ENCODE measurements around the gene CISD3.

Gene CISD3

GRCh38 chr17:38773258-38773657, 43.1 kb downstream of the CISD3 start (continued):
- TF ChIP-seq, protein P1, sequence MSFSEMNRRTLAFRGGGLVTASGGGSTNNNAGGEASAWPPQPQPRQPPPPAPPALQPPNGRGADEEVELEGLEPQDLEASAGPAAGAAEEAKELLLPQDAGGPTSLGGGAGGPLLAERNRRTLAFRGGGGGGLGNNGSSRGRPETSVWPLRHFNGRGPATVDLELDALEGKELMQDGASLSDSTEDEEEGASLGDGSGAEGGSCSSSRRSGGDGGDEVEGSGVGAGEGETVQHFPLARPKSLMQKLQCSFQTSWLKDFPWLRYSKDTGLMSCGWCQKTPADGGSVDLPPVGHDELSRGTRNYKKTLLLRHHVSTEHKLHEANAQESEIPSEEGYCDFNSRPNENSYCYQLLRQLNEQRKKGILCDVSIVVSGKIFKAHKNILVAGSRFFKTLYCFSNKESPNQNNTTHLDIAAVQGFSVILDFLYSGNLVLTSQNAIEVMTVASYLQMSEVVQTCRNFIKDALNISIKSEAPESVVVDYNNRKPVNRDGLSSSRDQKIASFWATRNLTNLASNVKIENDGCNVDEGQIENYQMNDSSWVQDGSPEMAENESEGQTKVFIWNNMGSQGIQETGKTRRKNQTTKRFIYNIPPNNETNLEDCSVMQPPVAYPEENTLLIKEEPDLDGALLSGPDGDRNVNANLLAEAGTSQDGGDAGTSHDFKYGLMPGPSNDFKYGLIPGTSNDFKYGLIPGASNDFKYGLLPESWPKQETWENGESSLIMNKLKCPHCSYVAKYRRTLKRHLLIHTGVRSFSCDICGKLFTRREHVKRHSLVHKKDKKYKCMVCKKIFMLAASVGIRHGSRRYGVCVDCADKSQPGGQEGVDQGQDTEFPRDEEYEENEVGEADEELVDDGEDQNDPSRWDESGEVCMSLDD (tag by site-specific recombination; IDR thresholded peaks at IDR 0.05), result no peak
- no peak for TF ChIP-seq IKZF3 (tag by site-specific recombination; IDR thresholded peaks at IDR 0.05)

DNA sequence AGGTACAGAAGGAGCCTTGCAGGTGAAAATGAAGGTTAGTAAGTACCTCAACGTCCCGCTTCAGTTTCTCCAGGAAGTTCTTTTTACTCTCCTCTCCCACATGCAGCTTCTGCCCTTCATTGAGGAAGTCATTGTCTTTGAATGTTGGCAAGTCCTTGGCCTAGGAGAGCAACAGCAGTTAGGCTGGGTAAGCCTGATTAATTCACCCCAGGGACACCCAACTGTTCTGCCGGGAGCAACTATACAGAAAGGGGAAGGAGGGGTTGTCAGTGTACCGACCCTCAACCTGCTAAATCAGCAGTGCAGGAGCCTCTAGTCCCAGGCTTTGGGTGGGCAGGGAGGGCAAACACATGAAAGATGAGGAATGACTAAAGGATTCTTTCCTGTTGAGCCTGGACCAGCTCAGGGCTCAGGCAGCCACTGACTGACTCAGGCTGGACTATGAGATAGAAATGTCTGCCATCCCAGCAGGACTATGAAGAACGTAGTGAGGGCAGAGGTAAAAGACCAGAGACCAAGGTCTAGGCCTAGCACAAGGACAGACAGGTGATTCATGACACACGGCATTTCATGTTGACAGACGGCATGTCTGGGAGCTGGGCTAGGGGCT, 47.6 kb downstream of the CISD3 start:
- ChIA-PET POLR2A (interaction anchor here (1.5 kb wide), 1 partner anchor 13 kb away, joined by 4 read pairs; no protein-coding TSS in a partner anchor), CTCF (interaction anchor here (0.5 kb wide), 1 partner anchor 357 kb away, joined by 3 read pairs; no protein-coding TSS in a partner anchor)
- Histone ChIP-seq H3K9me3 (ENCODE audit: control insufficient read depth, insufficient read depth, low read depth, low read length) (no peaks in the 10 kb centered on the region), H3K27ac (ENCODE audit: extremely low read depth, low read depth, low read length) (no peak overlapping the region), H3K4me3 (ENCODE audit: low read depth, low read length) (no peak overlapping the region), H3K36me3 (ENCODE audit: control insufficient read depth in 2 of 2, insufficient read depth in 1 of 2, low read length in 2 of 2) (peaks cover 60 to 95% of the 10 kb centered on the region in 2 experiments), H3K4me1 (ENCODE audit: control insufficient read depth, insufficient read depth, low read length) (no peaks in the 10 kb centered on the region)
- TF ChIP-seq ZNF560 (tag by site-specific recombination; IDR thresholded peaks at IDR 0.05; ENCODE audit: borderline replicate concordance), result no peak
- no peak for TF ChIP-seq SP3 (tag by site-specific recombination; IDR thresholded peaks at IDR 0.05)
- TF ChIP-seq ZEB2 (tag by site-specific recombination; IDR thresholded peaks at IDR 0.05), result no peak
- TF ChIP-seq ZNF677 (tag by site-specific recombination; IDR thresholded peaks at IDR 0.05), result no peak
- TF ChIP-seq ZNF544 (tag by site-specific recombination; IDR thresholded peaks at IDR 0.05), result no peak
- no peak for TF ChIP-seq SP7 (tag by site-specific recombination; IDR thresholded peaks at IDR 0.05)
- TF ChIP-seq ZNF664 (tag by site-specific recombination; IDR thresholded peaks at IDR 0.05), result no peak
- no peak for TF ChIP-seq SCRT2 (tag by site-specific recombination; IDR thresholded peaks at IDR 0.05)
- TF ChIP-seq FEZF1 (tag by site-specific recombination; IDR thresholded peaks at IDR 0.05), result no peak
- no peak for TF ChIP-seq ZNF558 (tag by site-specific recombination; IDR thresholded peaks at IDR 0.05)
- TF ChIP-seq ZNF16 (tag by site-specific recombination; IDR thresholded peaks at IDR 0.05; ENCODE audit: low read depth), result no peak
- TF ChIP-seq ZNF366 (tag by site-specific recombination; conservative IDR thresholded peaks at IDR 0.05), result no peak
- TF ChIP-seq ZBTB7A (tag by site-specific recombination; IDR thresholded peaks at IDR 0.05; ENCODE audit: low read depth), result no peak
- TF ChIP-seq YY1 (tag by site-specific recombination; IDR thresholded peaks at IDR 0.05), result no peak
- no peak for TF ChIP-seq KLF1 (tag by site-specific recombination; IDR thresholded peaks at IDR 0.05)
- no peak for TF ChIP-seq ZFP69B (tag by site-specific recombination; IDR thresholded peaks at IDR 0.05)
- TF ChIP-seq ZNF623 (tag by site-specific recombination; IDR thresholded peaks at IDR 0.05), result no peak
- TF ChIP-seq ZNF140 (tag by site-specific recombination; IDR thresholded peaks at IDR 0.05), result no peak
- no peak for TF ChIP-seq KLF9 (tag by site-specific recombination; IDR thresholded peaks at IDR 0.05; ENCODE audit: low read depth)

DNA sequence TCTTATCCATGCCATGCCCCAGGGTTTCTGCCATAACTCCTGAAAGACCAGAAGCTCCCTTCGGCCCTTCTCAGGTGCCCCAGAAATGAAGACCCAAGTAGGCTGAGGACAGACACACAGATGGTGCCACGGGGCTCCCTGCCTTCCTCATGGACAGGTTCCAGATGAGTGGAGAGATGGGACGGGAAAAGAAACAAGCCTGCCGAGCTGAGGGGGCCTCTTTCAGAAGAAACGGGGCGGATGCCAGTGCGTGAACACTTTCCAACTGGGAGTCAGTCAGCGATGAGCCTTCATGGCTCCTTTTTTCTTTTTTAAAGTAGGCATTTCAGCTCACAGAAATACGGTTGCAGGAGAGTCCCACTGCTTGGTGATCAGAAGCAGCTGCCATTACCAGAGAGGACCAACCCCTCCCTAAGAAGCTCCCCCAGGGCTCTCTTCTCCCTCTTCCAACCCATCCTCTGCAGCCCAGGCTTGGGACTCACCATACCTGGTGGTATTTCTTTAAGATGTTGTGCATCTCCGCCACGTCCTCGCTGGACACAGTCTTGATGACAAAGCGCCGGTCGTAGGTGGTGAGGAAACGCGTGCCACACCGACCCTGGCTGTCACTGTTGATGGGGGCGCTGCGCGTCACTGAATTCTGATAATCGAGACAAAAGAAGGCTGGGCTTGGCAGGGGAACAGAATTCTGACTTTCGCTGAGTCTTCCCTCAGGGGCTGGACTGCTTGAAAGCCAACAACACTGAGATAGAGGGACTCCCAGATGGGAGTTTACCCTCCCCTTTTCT, 50.0 kb downstream of the CISD3 start:
- no peaks in the 10 kb centered on the region for H3K4me1 ChIP-seq (ENCODE audit: control insufficient read depth, insufficient read depth, low read length)
- peaks cover 58 to 95% of the 10 kb centered on the region in 2 experiments for H3K36me3 ChIP-seq (ENCODE audit: control insufficient read depth in 2 of 2, insufficient read depth in 1 of 2, low read length in 2 of 2)
- CTCF ChIA-PET, result interaction anchor here (0.7 to 1.3 kb wide), 2 partner anchors 199 to 385 kb away, joined by 3 to 4 read pairs; no protein-coding TSS in a partner anchor
- POLR2A ChIA-PET, result interaction anchor here (0.9 kb wide), 2 partner anchors 9 to 15 kb away, joined by 3 to 4 read pairs; no protein-coding TSS in a partner anchor
- H3K27ac ChIP-seq (ENCODE audit: extremely low read depth, low read depth, low read length), result no peak overlapping the region
- H3K9me3 ChIP-seq (ENCODE audit: control insufficient read depth, insufficient read depth, low read depth, low read length), result no peaks in the 10 kb centered on the region
- no peak overlapping the region for H3K4me3 ChIP-seq (ENCODE audit: low read depth, low read length)
- TF ChIP-seq ZNF624 (tag by site-specific recombination; IDR thresholded peaks at IDR 0.05) (no peak), ZBTB6 (tag by site-specific recombination; IDR thresholded peaks at IDR 0.05) (no peak), ZNF354C (tag by site-specific recombination; IDR thresholded peaks at IDR 0.05; ENCODE audit: borderline replicate concordance, low read depth) (no peak), ZNF292 (tag by site-specific recombination; IDR thresholded peaks at IDR 0.05; ENCODE audit: borderline replicate concordance, low read depth) (no peak), ZNF629 (tag by site-specific recombination; IDR thresholded peaks at IDR 0.05) (no peak), ZNF37A (tag by site-specific recombination; IDR thresholded peaks at IDR 0.05) (no peak), ZNF76 (tag by site-specific recombination; IDR thresholded peaks at IDR 0.05; ENCODE audit: borderline replicate concordance, low read depth) (no peak), RBAK (tag by site-specific recombination; IDR thresholded peaks at IDR 0.05) (no peak), IKZF3 (tag by site-specific recombination; IDR thresholded peaks at IDR 0.05) (no peak), ZNF423 (tag by site-specific recombination; IDR thresholded peaks at IDR 0.05) (no peak), TCF7L2 (IDR thresholded peaks at IDR 0.05; ENCODE audit: borderline replicate concordance, low read depth, low read length) (no peak), HOXA7 (CRISPR knock-in tag; IDR thresholded peaks at IDR 0.05; ENCODE audit: borderline replicate concordance) (no peak)

Data from HEK293 (cell line).